OCI-LY1 (cell line): Measurements from ENCODE around the gene MAGI2.

Experiments
- EZH2 ChIP-seq: fragments of 200-600 bp; sonication (generic), shearing (Covaris generic); IDR thresholded peaks from 2 replicates; pipeline ENCODE4 v1.8.0; 2017; ENCODE audit warnings: borderline replicate concordance, mixed run types, mild to moderate bottlenecking, antibody characterized with exemption, low read length, moderate library complexity, mixed read lengths
- TF ChIP-seq, protein P1 (sequence below): fragments of 200-600 bp; sonication (generic), shearing (Covaris generic); IDR thresholded peaks from 2 replicates; pipeline ENCODE4 v1.5.1; 2017; ENCODE audit warnings: mild to moderate bottlenecking, antibody characterized with exemption, low read length, moderate library complexity, mixed read lengths

GRCh38 chr7:79298145-79298760 is 155.2 kb downstream of the MAGI2 start:
- TF ChIP-seq, protein P1, sequence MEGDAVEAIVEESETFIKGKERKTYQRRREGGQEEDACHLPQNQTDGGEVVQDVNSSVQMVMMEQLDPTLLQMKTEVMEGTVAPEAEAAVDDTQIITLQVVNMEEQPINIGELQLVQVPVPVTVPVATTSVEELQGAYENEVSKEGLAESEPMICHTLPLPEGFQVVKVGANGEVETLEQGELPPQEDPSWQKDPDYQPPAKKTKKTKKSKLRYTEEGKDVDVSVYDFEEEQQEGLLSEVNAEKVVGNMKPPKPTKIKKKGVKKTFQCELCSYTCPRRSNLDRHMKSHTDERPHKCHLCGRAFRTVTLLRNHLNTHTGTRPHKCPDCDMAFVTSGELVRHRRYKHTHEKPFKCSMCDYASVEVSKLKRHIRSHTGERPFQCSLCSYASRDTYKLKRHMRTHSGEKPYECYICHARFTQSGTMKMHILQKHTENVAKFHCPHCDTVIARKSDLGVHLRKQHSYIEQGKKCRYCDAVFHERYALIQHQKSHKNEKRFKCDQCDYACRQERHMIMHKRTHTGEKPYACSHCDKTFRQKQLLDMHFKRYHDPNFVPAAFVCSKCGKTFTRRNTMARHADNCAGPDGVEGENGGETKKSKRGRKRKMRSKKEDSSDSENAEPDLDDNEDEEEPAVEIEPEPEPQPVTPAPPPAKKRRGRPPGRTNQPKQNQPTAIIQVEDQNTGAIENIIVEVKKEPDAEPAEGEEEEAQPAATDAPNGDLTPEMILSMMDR: peak; percentile 72
- no peak for TF ChIP-seq EZH2
